ENCODE results near the gene MRPS34.
"Not testable (repeated sequence)": the region's sequence is repeated elsewhere in the genome, so short reads cannot be mapped to it uniquely, and the experiment has no call there.

Gene MRPS34

DNA sequence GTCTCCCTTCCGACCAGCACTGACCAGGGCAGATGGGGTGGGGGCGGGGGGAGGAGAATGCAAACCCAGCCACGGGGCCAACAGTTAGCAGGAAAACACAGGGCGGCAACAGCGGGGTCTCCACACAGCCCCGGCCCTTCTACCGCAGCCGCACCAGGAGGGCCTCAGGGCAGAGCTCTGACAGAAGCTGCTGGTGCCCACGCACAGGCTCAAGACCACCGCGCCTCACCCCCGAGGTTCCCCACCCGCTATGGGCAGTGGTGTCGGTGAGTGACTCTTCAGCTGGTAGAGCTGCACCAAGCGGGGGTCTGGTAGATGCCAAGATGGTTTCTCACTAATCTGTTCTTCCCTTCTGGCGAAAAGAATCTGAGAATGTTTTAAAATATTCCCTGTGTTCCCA is 37.6 kb upstream of the MRPS34 start:
- intact Hi-C loops (cut with micrococcal nuclease), result no loop called here
- no peak overlapping the region for H3K4me3 Mint-ChIP-seq
- H3K27me3 Mint-ChIP-seq, result no peaks in the 10 kb centered on the region
- H3K27ac Mint-ChIP-seq, result no peak overlapping the region
- peaks cover 100% of the 10 kb centered on the region for H3K36me3 Mint-ChIP-seq (ENCODE audit: low read depth)
- H3K9me3 Mint-ChIP-seq, result no peaks in the 10 kb centered on the region
- H3K4me1 Mint-ChIP-seq (ENCODE audit: low read depth), result peaks cover 9% of the 10 kb centered on the region

GRCh38 chr16:1810106-1810505 is 37.2 kb upstream of the MRPS34 start:
- Mint-ChIP-seq H3K4me1 (ENCODE audit: low read depth) (peaks cover 9% of the 10 kb centered on the region), H3K27me3 (no peaks in the 10 kb centered on the region), H3K27ac (no peak overlapping the region), H3K36me3 (ENCODE audit: low read depth) (peaks cover 100% of the 10 kb centered on the region), H3K9me3 (no peaks in the 10 kb centered on the region), H3K4me3 (no peak overlapping the region)
- intact Hi-C loops (cut with micrococcal nuclease), result no loop called here

GRCh38 chr16:1809281-1809801 is 36.4 kb upstream of the MRPS34 start:
- Mint-ChIP-seq H3K27ac (no peak overlapping the region), H3K4me1 (ENCODE audit: low read depth) (peaks cover 9% of the 10 kb centered on the region), H3K36me3 (ENCODE audit: low read depth) (peaks cover 100% of the 10 kb centered on the region), H3K9me3 (no peaks in the 10 kb centered on the region), H3K27me3 (no peaks in the 10 kb centered on the region), H3K4me3 (no peak overlapping the region)
- intact Hi-C loops (cut with micrococcal nuclease), result no loop called here

DNA sequence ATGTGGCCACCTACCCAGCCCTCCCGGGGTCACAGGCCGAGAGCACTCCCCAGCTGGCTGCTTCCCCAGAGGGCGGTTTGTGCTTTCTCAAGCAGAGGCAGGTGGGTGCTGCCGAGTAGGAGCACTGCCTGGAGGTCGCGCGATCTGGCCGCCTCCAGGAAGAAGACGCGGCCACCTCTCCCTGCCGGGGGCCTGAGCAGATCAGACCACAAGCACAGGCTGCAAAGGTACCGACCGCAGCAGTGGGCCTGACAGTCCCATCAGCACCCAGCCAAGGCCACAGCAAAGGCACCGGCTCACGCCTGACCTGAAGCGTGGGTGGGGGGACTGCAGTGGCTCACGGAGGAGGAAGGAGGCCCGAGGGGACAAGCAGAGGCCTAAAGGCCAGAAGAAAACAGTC is 35.8 kb upstream of the MRPS34 start:
- Mint-ChIP-seq H3K4me1 (ENCODE audit: low read depth) (peaks cover 9% of the 10 kb centered on the region), H3K4me3 (no peak overlapping the region), H3K36me3 (ENCODE audit: low read depth) (peaks cover 98% of the 10 kb centered on the region), H3K27me3 (no peaks in the 10 kb centered on the region), H3K27ac (no peak overlapping the region), H3K9me3 (no peaks in the 10 kb centered on the region)
- intact Hi-C loops (cut with micrococcal nuclease), result no loop called here

- H3K36me3 Mint-ChIP-seq (ENCODE audit: low read depth), result peaks cover 87% of the 10 kb centered on the region
- no peaks in the 10 kb centered on the region for H3K27me3 Mint-ChIP-seq
- H3K27ac Mint-ChIP-seq, result no peak overlapping the region
- H3K9me3 Mint-ChIP-seq, result no peaks in the 10 kb centered on the region
- H3K4me3 Mint-ChIP-seq, result no peak overlapping the region
- intact Hi-C loops (cut with micrococcal nuclease), result no loop called here
- no peaks in the 10 kb centered on the region for H3K4me1 Mint-ChIP-seq (ENCODE audit: low read depth)
Measured at GRCh38 chr16:1807626-1808025, 34.7 kb upstream of the MRPS34 start.

DNA sequence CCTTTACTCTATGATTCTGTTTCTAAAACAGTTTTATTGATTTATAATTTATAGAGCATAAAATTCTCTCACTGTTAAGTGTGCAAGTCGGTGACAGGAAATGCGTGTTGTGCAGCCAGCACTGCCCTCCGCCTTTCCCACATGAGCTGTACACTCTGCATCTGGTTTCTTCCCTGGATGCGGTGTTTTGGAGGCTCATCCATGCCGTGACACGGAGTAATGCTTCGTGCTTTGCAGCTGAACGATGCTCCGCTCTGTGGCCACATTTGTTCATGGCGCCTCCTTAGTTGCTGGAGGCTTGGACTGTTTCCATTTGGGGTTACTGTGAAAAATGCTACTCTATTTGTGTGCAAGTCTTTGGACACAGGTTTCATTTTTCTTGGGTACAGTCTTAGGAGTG is 27.8 kb upstream of the MRPS34 start:
- Mint-ChIP-seq H3K27me3 (no peaks in the 10 kb centered on the region), H3K4me3 (no peak overlapping the region), H3K36me3 (ENCODE audit: low read depth) (peaks cover 18% of the 10 kb centered on the region), H3K9me3 (peaks cover 23% of the 10 kb centered on the region), H3K4me1 (ENCODE audit: low read depth) (no peaks in the 10 kb centered on the region), H3K27ac (no peak overlapping the region)
- intact Hi-C loops (cut with micrococcal nuclease), result no loop called here

GRCh38 chr16:1799263-1799662 is 26.3 kb upstream of the MRPS34 start:
- intact Hi-C loops (cut with micrococcal nuclease); H3K4me1 Mint-ChIP-seq (ENCODE audit: low read depth); H3K36me3 Mint-ChIP-seq (ENCODE audit: low read depth); H3K27me3 Mint-ChIP-seq; H3K27ac Mint-ChIP-seq; H3K4me3 Mint-ChIP-seq: not testable (repeated sequence)
- H3K9me3 Mint-ChIP-seq, result peaks cover 23% of the 10 kb centered on the region

DNA sequence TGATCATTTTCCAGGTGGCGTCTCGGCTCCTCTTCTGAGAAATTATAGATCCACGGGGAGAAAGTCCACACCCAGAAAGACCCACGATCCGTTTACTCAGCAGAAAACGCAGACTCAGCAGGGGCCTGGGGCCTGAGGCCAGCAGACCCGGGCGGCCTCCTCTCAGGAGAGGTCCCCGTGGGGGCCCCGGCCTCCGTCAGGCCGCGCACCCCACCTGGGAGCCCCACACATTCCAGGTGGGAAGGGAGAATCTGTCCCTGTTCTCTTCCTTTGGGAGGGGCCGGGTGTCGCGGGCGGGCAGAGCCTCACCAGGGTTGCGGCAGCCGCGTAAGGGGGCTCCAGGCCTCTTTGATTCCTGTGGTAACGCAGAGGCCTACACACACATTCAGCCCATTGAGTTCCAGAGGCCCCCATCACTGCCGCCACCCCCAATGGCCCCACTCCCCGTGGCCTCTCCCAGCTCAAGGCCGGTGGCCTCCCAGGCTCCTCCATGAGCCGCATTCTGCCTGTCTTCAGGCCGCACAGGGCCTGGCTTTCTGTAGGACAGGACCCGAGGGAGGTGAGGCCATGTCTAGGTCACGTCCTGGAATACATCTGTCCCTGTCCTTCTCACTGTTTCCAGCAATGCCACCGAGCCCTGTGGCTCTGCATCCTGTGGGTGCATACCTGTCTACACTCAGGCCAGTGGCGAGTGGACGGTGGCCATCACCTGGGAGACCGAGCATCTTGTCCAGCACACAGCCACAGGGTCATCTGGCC is 22.2 kb upstream of the MRPS34 start:
- no peaks in the 10 kb centered on the region for H3K4me1 Mint-ChIP-seq (ENCODE audit: low read depth)
- H3K27ac Mint-ChIP-seq, result no peak overlapping the region
- no peaks in the 10 kb centered on the region for H3K27me3 Mint-ChIP-seq
- H3K4me3 Mint-ChIP-seq, result no peak overlapping the region
- H3K36me3 Mint-ChIP-seq (ENCODE audit: low read depth), result peaks cover 27% of the 10 kb centered on the region
- intact Hi-C loops (cut with micrococcal nuclease), result no loop called here
- H3K9me3 Mint-ChIP-seq, result peaks cover 16% of the 10 kb centered on the region

GRCh38 chr16:1794221-1794871 is 21.4 kb upstream of the MRPS34 start:
- Mint-ChIP-seq H3K4me1 (ENCODE audit: low read depth) (no peaks in the 10 kb centered on the region), H3K36me3 (ENCODE audit: low read depth) (peaks cover 35% of the 10 kb centered on the region), H3K4me3 (no peak overlapping the region), H3K9me3 (peaks cover 8% of the 10 kb centered on the region), H3K27ac (no peak overlapping the region), H3K27me3 (no peaks in the 10 kb centered on the region)
- intact Hi-C loops (cut with micrococcal nuclease), result no loop called here

GRCh38 chr16:1793578-1794220 is 20.8 kb upstream of the MRPS34 start, which contains the start of gene IGFALS:
Gene IGFALS (minus strand): TSS chr16:1793705. CDS start chr16:1793652, 53 bp downstream.
- H3K27me3 Mint-ChIP-seq, result no peaks in the 10 kb centered on the region
- H3K36me3 Mint-ChIP-seq (ENCODE audit: low read depth), result peaks cover 41% of the 10 kb centered on the region
- intact Hi-C loops (cut with micrococcal nuclease), result no loop called here
- no peak within 1 kb of the TSS for H3K4me3 Mint-ChIP-seq
- H3K27ac Mint-ChIP-seq, result no peak within 1 kb of the TSS
- H3K9me3 Mint-ChIP-seq, result peaks cover 2% of the 10 kb centered on the region
- H3K4me1 Mint-ChIP-seq (ENCODE audit: low read depth), result no peaks in the 10 kb centered on the region

- no peaks in the 10 kb centered on the region for H3K27me3 Mint-ChIP-seq
- no peaks in the 10 kb centered on the region for H3K9me3 Mint-ChIP-seq
- no peak overlapping the region for H3K4me3 Mint-ChIP-seq
- peaks cover 48% of the 10 kb centered on the region for H3K36me3 Mint-ChIP-seq (ENCODE audit: low read depth)
- no peaks in the 10 kb centered on the region for H3K4me1 Mint-ChIP-seq (ENCODE audit: low read depth)
- intact Hi-C loops (cut with micrococcal nuclease), result no loop called here
- no peak overlapping the region for H3K27ac Mint-ChIP-seq
Measured at GRCh38 chr16:1792836-1793577, 20.1 kb upstream of the MRPS34 start.

DNA sequence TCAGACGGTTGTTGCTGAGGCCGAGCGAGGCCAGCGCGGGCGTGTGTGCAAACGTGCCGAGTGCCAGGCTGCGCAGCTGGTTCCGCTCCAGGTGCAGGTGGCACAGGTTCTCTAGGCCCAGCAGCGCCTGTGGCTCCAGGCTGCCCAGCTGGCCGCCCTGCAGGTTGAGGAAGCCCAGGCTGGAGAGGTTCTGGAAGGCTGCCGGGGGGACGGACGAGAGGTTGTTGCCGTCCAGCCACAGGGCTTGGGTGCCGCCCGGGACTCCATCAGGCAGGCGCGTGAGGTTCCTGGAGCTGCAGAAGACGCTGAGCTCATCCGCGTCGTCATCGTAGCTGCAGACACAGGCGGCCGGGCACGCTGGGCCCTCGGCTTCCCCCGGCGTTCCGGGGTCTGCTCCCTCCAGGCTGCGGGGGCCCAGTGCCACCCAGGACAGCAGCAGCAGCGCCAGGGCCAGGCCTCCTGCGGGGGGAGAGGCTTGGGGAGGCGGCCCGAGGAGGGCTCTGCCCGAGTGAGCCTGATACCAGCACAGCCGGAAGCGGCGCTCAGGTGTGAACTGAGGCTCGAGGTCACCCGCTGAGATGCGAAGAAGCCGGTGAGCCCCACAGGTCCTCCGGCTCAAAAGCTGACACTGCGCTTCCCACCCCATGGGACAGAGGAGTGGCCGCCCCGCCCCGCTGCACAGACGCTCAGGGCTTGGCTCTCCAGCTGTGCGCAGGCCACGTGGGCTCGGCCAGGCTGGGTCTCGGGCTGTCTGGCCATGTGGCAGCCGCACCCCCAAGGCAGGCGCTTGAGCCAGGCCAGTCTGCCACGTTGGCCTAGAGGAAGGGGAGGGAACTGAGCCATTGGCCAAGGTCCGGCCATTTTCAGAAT is 19.2 kb upstream of the MRPS34 start:
- Mint-ChIP-seq H3K4me1 (ENCODE audit: low read depth) (no peaks in the 10 kb centered on the region), H3K4me3 (no peak overlapping the region), H3K27me3 (no peaks in the 10 kb centered on the region), H3K36me3 (ENCODE audit: low read depth) (peaks cover 56% of the 10 kb centered on the region), H3K9me3 (no peaks in the 10 kb centered on the region), H3K27ac (no peak overlapping the region)
- intact Hi-C loops (cut with micrococcal nuclease), result no loop called here

Data from dendritic cell treated with granulocyte-macrophage colony-stimulating factor and Interleukin-4, amounts not matched to agents 40 ng/mL and 50 ng/mL, for 4 days (primary cell).